ENCODE data around the gene CNEP1R1.

CNEP1R1 gene

GRCh38 chr16:50043358-50043757 is 18.3 kb downstream of the CNEP1R1 start:
- no peak overlapping the region for H4K8ac ChIP-seq (ENCODE audit: low read depth, low read length)
- no peak overlapping the region for H2AK5ac ChIP-seq (ENCODE audit: low read length)
- no peaks in the 10 kb centered on the region for H3K79me1 ChIP-seq (ENCODE audit: low read length)
- no peak overlapping the region for H3K4me2 ChIP-seq (ENCODE audit: low read length)
- no peak overlapping the region for H2BK120ac ChIP-seq (ENCODE audit: low read depth, low read length)
- H3K18ac ChIP-seq (ENCODE audit: low read length) = no peak overlapping the region
- DNase-seq = peak; percentile 22
- H3K9ac ChIP-seq (ENCODE audit: low read length) = no peak overlapping the region
- no peak overlapping the region for H3K4ac ChIP-seq (ENCODE audit: low read depth, low read length)
- no peaks in the 10 kb centered on the region for H3K36me3 ChIP-seq (ENCODE audit: control insufficient read depth, insufficient read depth, low read length)
- no peaks in the 10 kb centered on the region for H3K79me2 ChIP-seq (ENCODE audit: control insufficient read depth, insufficient read depth, low read length)
- no peak overlapping the region for H2BK15ac ChIP-seq (replicated peaks; ENCODE audit: low read depth)
- no peaks in the 10 kb centered on the region for H3K27me3 ChIP-seq (ENCODE audit: insufficient read depth, low read length, poor library complexity)
- H3K27ac ChIP-seq (ENCODE audit: low read depth, low read length) = no peak overlapping the region
- H2BK5ac ChIP-seq (ENCODE audit: low read length) = no peak overlapping the region
- no CpG with 5 or more reads among the region's 5 CpGs for WGBS (ENCODE audit: extremely low coverage, insufficient coverage, low lambda C conversion rate)
- H3K23ac ChIP-seq (ENCODE audit: low read length) = no peak overlapping the region
- peaks cover 2% of the 10 kb centered on the region for H3K4me1 ChIP-seq (ENCODE audit: control insufficient read depth, low read depth, low read length)
- H3K56ac ChIP-seq (ENCODE audit: low read length) = no peak overlapping the region
- no peak overlapping the region for H3K4me3 ChIP-seq (ENCODE audit: low read length)
- H4K5ac ChIP-seq (ENCODE audit: low read length) = no peak overlapping the region

GRCh38 chr16:50045412-50045811 is 20.4 kb downstream of the CNEP1R1 start:
- no peak overlapping the region for H2BK120ac ChIP-seq (ENCODE audit: low read depth, low read length)
- H3K18ac ChIP-seq (ENCODE audit: low read length) = no peak overlapping the region
- no peaks in the 10 kb centered on the region for H3K27me3 ChIP-seq (ENCODE audit: insufficient read depth, low read length, poor library complexity)
- no peaks in the 10 kb centered on the region for H3K4me1 ChIP-seq (ENCODE audit: control insufficient read depth, low read depth, low read length)
- H4K5ac ChIP-seq (ENCODE audit: low read length) = no peak overlapping the region
- no peak overlapping the region for H3K4me2 ChIP-seq (ENCODE audit: low read length)
- no peak overlapping the region for H3K27ac ChIP-seq (ENCODE audit: low read depth, low read length)
- H3K9ac ChIP-seq (ENCODE audit: low read length) = no peak overlapping the region
- no peak overlapping the region for H2BK15ac ChIP-seq (replicated peaks; ENCODE audit: low read depth)
- no peak for DNase-seq
- no peak overlapping the region for H4K8ac ChIP-seq (ENCODE audit: low read depth, low read length)
- no peaks in the 10 kb centered on the region for H3K36me3 ChIP-seq (ENCODE audit: control insufficient read depth, insufficient read depth, low read length)
- no peak overlapping the region for H3K23ac ChIP-seq (ENCODE audit: low read length)
- no peak overlapping the region for H2AK5ac ChIP-seq (ENCODE audit: low read length)
- no peak overlapping the region for H3K56ac ChIP-seq (ENCODE audit: low read length)
- no peak overlapping the region for H2BK5ac ChIP-seq (ENCODE audit: low read length)
- no peak overlapping the region for H3K4ac ChIP-seq (ENCODE audit: low read depth, low read length)
- no peaks in the 10 kb centered on the region for H3K79me2 ChIP-seq (ENCODE audit: control insufficient read depth, insufficient read depth, low read length)
- no peaks in the 10 kb centered on the region for H3K79me1 ChIP-seq (ENCODE audit: low read length)
- H3K4me3 ChIP-seq (ENCODE audit: low read length) = no peak overlapping the region
- no CpG with 5 or more reads among the region's 4 CpGs for WGBS (ENCODE audit: extremely low coverage, insufficient coverage, low lambda C conversion rate)

- Histone ChIP-seq H3K27me3 (ENCODE audit: insufficient read depth, low read length, poor library complexity) (no peaks in the 10 kb centered on the region), H2AK5ac (ENCODE audit: low read length) (no peak overlapping the region), H3K4me1 (ENCODE audit: control insufficient read depth, low read depth, low read length) (no peaks in the 10 kb centered on the region), H2BK15ac (replicated peaks; ENCODE audit: low read depth) (no peak overlapping the region), H2BK120ac (ENCODE audit: low read depth, low read length) (no peak overlapping the region), H3K56ac (ENCODE audit: low read length) (no peak overlapping the region), H3K4me2 (ENCODE audit: low read length) (no peak overlapping the region), H3K9ac (ENCODE audit: low read length) (no peak overlapping the region), H3K27ac (ENCODE audit: low read depth, low read length) (no peak overlapping the region), H3K4ac (ENCODE audit: low read depth, low read length) (no peak overlapping the region), H3K23ac (ENCODE audit: low read length) (no peak overlapping the region), H4K5ac (ENCODE audit: low read length) (no peak overlapping the region), H3K79me1 (ENCODE audit: low read length) (no peaks in the 10 kb centered on the region), H3K18ac (ENCODE audit: low read length) (no peak overlapping the region), H4K8ac (ENCODE audit: low read depth, low read length) (no peak overlapping the region), H3K4me3 (ENCODE audit: low read length) (no peak overlapping the region), H3K79me2 (ENCODE audit: control insufficient read depth, insufficient read depth, low read length) (no peaks in the 10 kb centered on the region), H2BK5ac (ENCODE audit: low read length) (no peak overlapping the region), H3K36me3 (ENCODE audit: control insufficient read depth, insufficient read depth, low read length) (no peaks in the 10 kb centered on the region)
- no peak for DNase-seq
- no CpG with 5 or more reads among the region's 6 CpGs for WGBS (ENCODE audit: extremely low coverage, insufficient coverage, low lambda C conversion rate)
These were observed 21.8 kb downstream of the CNEP1R1 start for GRCh38 chr16:50046853-50047252.

GRCh38 chr16:50047864-50048263 is 22.8 kb downstream of the CNEP1R1 start:
- no peak overlapping the region for H3K4me2 ChIP-seq (ENCODE audit: low read length)
- no peak overlapping the region for H3K9ac ChIP-seq (ENCODE audit: low read length)
- no peak overlapping the region for H4K5ac ChIP-seq (ENCODE audit: low read length)
- H3K56ac ChIP-seq (ENCODE audit: low read length) = no peak overlapping the region
- no peak overlapping the region for H3K4ac ChIP-seq (ENCODE audit: low read depth, low read length)
- no peak overlapping the region for H3K18ac ChIP-seq (ENCODE audit: low read length)
- H3K23ac ChIP-seq (ENCODE audit: low read length) = no peak overlapping the region
- H3K36me3 ChIP-seq (ENCODE audit: control insufficient read depth, insufficient read depth, low read length) = no peaks in the 10 kb centered on the region
- H2AK5ac ChIP-seq (ENCODE audit: low read length) = no peak overlapping the region
- no peaks in the 10 kb centered on the region for H3K79me2 ChIP-seq (ENCODE audit: control insufficient read depth, insufficient read depth, low read length)
- no peak overlapping the region for H2BK5ac ChIP-seq (ENCODE audit: low read length)
- no peak overlapping the region for H2BK120ac ChIP-seq (ENCODE audit: low read depth, low read length)
- no peaks in the 10 kb centered on the region for H3K4me1 ChIP-seq (ENCODE audit: control insufficient read depth, low read depth, low read length)
- no peak overlapping the region for H2BK15ac ChIP-seq (replicated peaks; ENCODE audit: low read depth)
- H3K4me3 ChIP-seq (ENCODE audit: low read length) = no peak overlapping the region
- H3K79me1 ChIP-seq (ENCODE audit: low read length) = no peaks in the 10 kb centered on the region
- WGBS (ENCODE audit: extremely low coverage, insufficient coverage, low lambda C conversion rate) = no CpG with 5 or more reads among the region's 2 CpGs
- DNase-seq = no peak
- H3K27me3 ChIP-seq (ENCODE audit: insufficient read depth, low read length, poor library complexity) = no peaks in the 10 kb centered on the region
- no peak overlapping the region for H4K8ac ChIP-seq (ENCODE audit: low read depth, low read length)
- no peak overlapping the region for H3K27ac ChIP-seq (ENCODE audit: low read depth, low read length)

GRCh38 chr16:50050802-50051201 is 25.8 kb downstream of the CNEP1R1 start:
- whole genome bisulfite sequencing (ENCODE audit: extremely low coverage, insufficient coverage, low lambda C conversion rate) = no CpG with 5 or more reads among the region's 2 CpGs

GRCh38 chr16:50056226-50056625 is 31.2 kb downstream of the CNEP1R1 start:
- Histone ChIP-seq H2BK15ac (replicated peaks; ENCODE audit: low read depth) (no peak overlapping the region), H3K18ac (ENCODE audit: low read length) (no peak overlapping the region), H3K36me3 (ENCODE audit: control insufficient read depth, insufficient read depth, low read length) (no peaks in the 10 kb centered on the region), H2BK5ac (ENCODE audit: low read length) (no peak overlapping the region), H3K27ac (ENCODE audit: low read depth, low read length) (no peak overlapping the region), H3K4me3 (ENCODE audit: low read length) (no peak overlapping the region), H3K4me1 (ENCODE audit: control insufficient read depth, low read depth, low read length) (no peaks in the 10 kb centered on the region), H3K23ac (ENCODE audit: low read length) (no peak overlapping the region), H3K4ac (ENCODE audit: low read depth, low read length) (no peak overlapping the region), H4K8ac (ENCODE audit: low read depth, low read length) (no peak overlapping the region), H4K5ac (ENCODE audit: low read length) (no peak overlapping the region), H3K4me2 (ENCODE audit: low read length) (no peak overlapping the region), H3K79me2 (ENCODE audit: control insufficient read depth, insufficient read depth, low read length) (no peaks in the 10 kb centered on the region), H3K79me1 (ENCODE audit: low read length) (no peaks in the 10 kb centered on the region), H2BK120ac (ENCODE audit: low read depth, low read length) (no peak overlapping the region), H3K56ac (ENCODE audit: low read length) (no peak overlapping the region), H2AK5ac (ENCODE audit: low read length) (no peak overlapping the region), H3K9ac (ENCODE audit: low read length) (no peak overlapping the region), H3K27me3 (ENCODE audit: insufficient read depth, low read length, poor library complexity) (no peaks in the 10 kb centered on the region)
- WGBS (ENCODE audit: extremely low coverage, insufficient coverage, low lambda C conversion rate) = no CpG with 5 or more reads among the region's 4 CpGs
- no peak for DNase-seq

More at GRCh38 chr16:50050802-50051201, 25.8 kb downstream of the CNEP1R1 start:
- no peak overlapping the region for H3K23ac ChIP-seq (ENCODE audit: low read length)
- no peak overlapping the region for H3K9ac ChIP-seq (ENCODE audit: low read length)
- H2BK5ac ChIP-seq (ENCODE audit: low read length) = no peak overlapping the region
- no peak overlapping the region for H4K8ac ChIP-seq (ENCODE audit: low read depth, low read length)
- H3K18ac ChIP-seq (ENCODE audit: low read length) = no peak overlapping the region
- no peak overlapping the region for H4K5ac ChIP-seq (ENCODE audit: low read length)
- no peaks in the 10 kb centered on the region for H3K79me2 ChIP-seq (ENCODE audit: control insufficient read depth, insufficient read depth, low read length)
- H3K4me2 ChIP-seq (ENCODE audit: low read length) = no peak overlapping the region
- DNase-seq = no peak
- H2AK5ac ChIP-seq (ENCODE audit: low read length) = no peak overlapping the region
- H3K4ac ChIP-seq (ENCODE audit: low read depth, low read length) = no peak overlapping the region
- no peak overlapping the region for H3K27ac ChIP-seq (ENCODE audit: low read depth, low read length)
- H3K79me1 ChIP-seq (ENCODE audit: low read length) = no peaks in the 10 kb centered on the region
- no peak overlapping the region for H3K56ac ChIP-seq (ENCODE audit: low read length)
- H2BK15ac ChIP-seq (replicated peaks; ENCODE audit: low read depth) = no peak overlapping the region
- H2BK120ac ChIP-seq (ENCODE audit: low read depth, low read length) = no peak overlapping the region
- H3K27me3 ChIP-seq (ENCODE audit: insufficient read depth, low read length, poor library complexity) = no peaks in the 10 kb centered on the region
- H3K4me1 ChIP-seq (ENCODE audit: control insufficient read depth, low read depth, low read length) = no peaks in the 10 kb centered on the region
- H3K36me3 ChIP-seq (ENCODE audit: control insufficient read depth, insufficient read depth, low read length) = no peaks in the 10 kb centered on the region
- no peak overlapping the region for H3K4me3 ChIP-seq (ENCODE audit: low read length)

Data from mesendoderm (in vitro differentiated cells).